ENCODE measurements around the gene ATF6.

GRCh38 chr1:161945306-161946060 lies 179.4 kb downstream of the ATF6 start:
- TF ChIP-seq CTCF (conservative IDR thresholded peaks at IDR 0.05; ENCODE audit: low read length), result no peak
- TF ChIP-seq EZH2phosphoT487 (IDR thresholded peaks at IDR 0.05; ENCODE audit: borderline replicate concordance, low read depth, low read length), result no peak
